VCaP (cell line): ENCODE data around the gene ACOX1.

ENCODE experiments used
- H3K27ac ChIP-seq: fragments of 450-650 bp; 2 replicates; pipeline ENCODE4 v1.5.1; 2017
- CTCF ChIP-seq: fragments of 450-650 bp; conservative IDR thresholded peaks from 2 replicates; pipeline ENCODE4 v1.5.1; 2017; ENCODE audit warnings: mild to moderate bottlenecking, moderate library complexity

Gene ACOX1

GRCh38 chr17:75900691-75901533, 78.1 kb downstream of the ACOX1 start:
- H3K27ac ChIP-seq: no peak overlapping the region
- TF ChIP-seq CTCF: no peak

GRCh38 chr17:75899767-75900468, 79.0 kb downstream of the ACOX1 start:
- no peak overlapping the region for H3K27ac ChIP-seq
- TF ChIP-seq CTCF: no peak

GRCh38 chr17:75899353-75899752, 79.6 kb downstream of the ACOX1 start:
- H3K27ac ChIP-seq: no peak overlapping the region

GRCh38 chr17:75898791-75899190, 80.2 kb downstream of the ACOX1 start:
- TF ChIP-seq CTCF: no peak
- H3K27ac ChIP-seq: no peak overlapping the region

More at GRCh38 chr17:75899353-75899752, 79.6 kb downstream of the ACOX1 start:
- TF ChIP-seq CTCF: no peak

GRCh38 chr17:75898065-75898464, 80.9 kb downstream of the ACOX1 start:
- peak overlapping the region; percentile 96 for H3K27ac ChIP-seq
- no peak for TF ChIP-seq CTCF

GRCh38 chr17:75897160-75898019, 81.6 kb downstream of the ACOX1 start:
- TF ChIP-seq CTCF: no peak
- H3K27ac ChIP-seq: peak overlapping the region; percentile 96
